WTC11 (cell line): ENCODE results near the gene RYR1. TPM values are rescaled to one million over a fixed set of nuclear protein-coding genes. Genes with fewer than 3 reads are reported as not detected.

Experiments used
- ATAC-seq: fragments of 200-7000 bp; cut with Tn5 transposase; 2 replicates; pipeline ENCODE4 v1.10.0; 2021; ENCODE audit warnings: mild to moderate bottlenecking, moderate library complexity
- CTCF ChIA-PET: fragments of 300-600 bp; sonication (Branson Sonifier 250); formaldehyde crosslinking; loops from one replicate; lab custom pipeline; 2021; ENCODE audit warnings: antibody characterized with exemption; lab: Charles Lee
- POLR2A ChIA-PET: fragments of 350-600 bp; sonication (Branson Sonifier 250); formaldehyde crosslinking; loops from one replicate; lab custom pipeline; 2021; ENCODE audit warnings: antibody characterized with exemption; lab: Charles Lee
- DNase-seq: peaks from one replicate; pipeline ENCODE4 v3.0.0; 2021; ENCODE audit warnings: low spot score
- H3K27ac Mint-ChIP-seq: 2 replicates; pipeline ENCODE4 v1.8.0; 2021; ENCODE audit warnings: mixed read lengths
- H3K27me3 Mint-ChIP-seq: 2 replicates; pipeline ENCODE4 v1.8.0; 2021; ENCODE audit warnings: low read depth, mild to moderate bottlenecking, moderate library complexity, mixed read lengths
- H3K36me3 Mint-ChIP-seq: 2 replicates; pipeline ENCODE4 v1.8.0; 2021; ENCODE audit warnings: mixed read lengths
- H3K4me1 Mint-ChIP-seq: 2 replicates; pipeline ENCODE4 v1.8.0; 2022; ENCODE audit warnings: mixed read lengths
- H3K4me3 Mint-ChIP-seq: 2 replicates; pipeline ENCODE4 v1.8.0; 2021; ENCODE audit warnings: mild to moderate bottlenecking, moderate library complexity, mixed read lengths
- H3K9me3 Mint-ChIP-seq: 2 replicates; pipeline ENCODE4 v1.8.0; 2021; ENCODE audit warnings: mixed read lengths
- ATF1 ChIP-seq: sonication (generic); formaldehyde crosslinking; IDR thresholded peaks from 2 replicates; pipeline ENCODE4 v1.8.1; 2023; ENCODE audit warnings: mild to moderate bottlenecking, moderate library complexity, missing genetic modification reagents
- CBFB ChIP-seq: sonication (generic); formaldehyde crosslinking; IDR thresholded peaks from 2 replicates; pipeline ENCODE4 v1.8.1; 2022; ENCODE audit warnings: mild to moderate bottlenecking, low read depth, missing genetic modification reagents
- CREB1 ChIP-seq: sonication (generic); formaldehyde crosslinking; IDR thresholded peaks from 2 replicates; pipeline ENCODE4 v1.8.0; 2023; ENCODE audit warnings: mild to moderate bottlenecking, missing genetic modification reagents
- CREM ChIP-seq: sonication (generic); formaldehyde crosslinking; IDR thresholded peaks from 2 replicates; pipeline ENCODE4 v1.8.1; 2022; ENCODE audit warnings: mild to moderate bottlenecking, missing genetic modification reagents, moderate library complexity
- GABPB1 ChIP-seq: sonication (generic); formaldehyde crosslinking; IDR thresholded peaks from 2 replicates; pipeline ENCODE4 v1.8.1; 2023; ENCODE audit warnings: mild to moderate bottlenecking, missing genetic modification reagents
- GTF2I ChIP-seq: fragments of 250-450 bp; sonication (Bioruptor Pico); conservative IDR thresholded peaks from 2 replicates; pipeline ENCODE4 v1.4.0; 2021; ENCODE audit warnings: mild to moderate bottlenecking
- JUN ChIP-seq: sonication (generic); formaldehyde crosslinking; IDR thresholded peaks from 2 replicates; pipeline ENCODE4 v1.8.0; 2023; ENCODE audit warnings: mild to moderate bottlenecking, missing genetic modification reagents
- SMAD4 ChIP-seq: sonication (generic); formaldehyde crosslinking; IDR thresholded peaks from 2 replicates; pipeline ENCODE4 v1.8.0; 2022; ENCODE audit warnings: mild to moderate bottlenecking, missing genetic modification reagents
- ZBTB21 ChIP-seq: sonication (generic); formaldehyde crosslinking; IDR thresholded peaks from 2 replicates; pipeline ENCODE4 v1.8.1; 2023; ENCODE audit warnings: mild to moderate bottlenecking, missing genetic modification reagents, borderline replicate concordance
- ZNF263 ChIP-seq: sonication (generic); formaldehyde crosslinking; IDR thresholded peaks from 2 replicates; pipeline ENCODE4 v1.8.1; 2022; ENCODE audit warnings: low read depth, mild to moderate bottlenecking, moderate library complexity, missing genetic modification reagents
- ZNF416 ChIP-seq: fragments of 250-450 bp; sonication (Bioruptor Pico); IDR thresholded peaks from 2 replicates; pipeline ENCODE4 v1.9.0; 2021; ENCODE audit warnings: mild to moderate bottlenecking, inconsistent platforms
- ZNF423 ChIP-seq: fragments of 250-450 bp; sonication (Bioruptor Pico); IDR thresholded peaks from 2 replicates; pipeline ENCODE4 v2.1.2; 2022; ENCODE audit warnings: mild to moderate bottlenecking, moderate library complexity
- total RNA-seq: library from RNA; stranded (reverse); gene quantifications from 3 replicates; pipeline ENCODE4 v1.2.3, GENCODE V29; 2021
- TF ChIP-seq, protein P1 (sequence below): sonication (generic); formaldehyde crosslinking; IDR thresholded peaks from 2 replicates; pipeline ENCODE4 v1.8.0; 2023; ENCODE audit warnings: missing genetic modification reagents, mild to moderate bottlenecking, borderline replicate concordance
- TF ChIP-seq, protein P2 (sequence below): sonication (generic); formaldehyde crosslinking; IDR thresholded peaks from 2 replicates; pipeline ENCODE4 v1.8.1; 2022; ENCODE audit warnings: low read depth, missing genetic modification reagents, borderline replicate concordance
- TF ChIP-seq, protein P3 (sequence below): sonication (generic); formaldehyde crosslinking; IDR thresholded peaks from 2 replicates; pipeline ENCODE4 v1.8.1; 2023; ENCODE audit warnings: mild to moderate bottlenecking, missing genetic modification reagents, borderline replicate concordance
- TF ChIP-seq, protein P4 (sequence below): sonication (generic); formaldehyde crosslinking; IDR thresholded peaks from 2 replicates; pipeline ENCODE4 v1.8.0; 2022; ENCODE audit warnings: mild to moderate bottlenecking, missing genetic modification reagents
- TF ChIP-seq, protein P5 (sequence below): sonication (generic); formaldehyde crosslinking; IDR thresholded peaks from 2 replicates; pipeline ENCODE4 v1.8.1; 2023; ENCODE audit warnings: mild to moderate bottlenecking, missing genetic modification reagents, moderate library complexity
- TF ChIP-seq, protein P6 (sequence below): sonication (generic); formaldehyde crosslinking; IDR thresholded peaks from 2 replicates; pipeline ENCODE4 v1.8.0; 2022; ENCODE audit warnings: mild to moderate bottlenecking, missing genetic modification reagents
- TF ChIP-seq, protein P7 (sequence below): sonication (generic); formaldehyde crosslinking; IDR thresholded peaks from 2 replicates; pipeline ENCODE4 v1.8.1; 2023; ENCODE audit warnings: mild to moderate bottlenecking, missing genetic modification reagents, moderate library complexity
- TF ChIP-seq, protein P8 (sequence below): sonication (generic); formaldehyde crosslinking; IDR thresholded peaks from 2 replicates; pipeline ENCODE4 v1.8.0; 2023; ENCODE audit warnings: mild to moderate bottlenecking, missing genetic modification reagents

The RYR1 gene
- total RNA-seq, 1 experiment from 2014 or later: 24.2 TPM

DNA sequence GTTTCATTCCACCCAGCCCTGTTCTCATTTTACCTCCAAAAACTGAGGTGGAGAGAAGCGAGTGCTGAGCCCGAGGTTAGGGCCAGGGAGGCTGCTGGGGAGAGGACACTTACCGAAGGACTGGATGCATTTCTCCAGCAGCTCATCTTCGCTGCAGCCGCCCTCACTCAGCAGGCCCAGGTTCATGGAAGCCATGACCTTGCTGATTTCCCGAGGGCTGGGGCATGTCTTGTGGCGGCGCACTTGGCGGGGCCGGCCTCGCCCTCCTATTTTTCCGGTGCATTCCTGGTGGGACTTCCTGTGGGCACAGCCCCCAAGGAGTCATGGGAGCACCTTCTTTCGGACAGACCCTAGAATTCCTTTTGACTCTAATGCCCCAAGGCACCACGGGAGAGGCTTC is 11.6 kb upstream of the RYR1 start (continued):
- TF ChIP-seq, protein P1, sequence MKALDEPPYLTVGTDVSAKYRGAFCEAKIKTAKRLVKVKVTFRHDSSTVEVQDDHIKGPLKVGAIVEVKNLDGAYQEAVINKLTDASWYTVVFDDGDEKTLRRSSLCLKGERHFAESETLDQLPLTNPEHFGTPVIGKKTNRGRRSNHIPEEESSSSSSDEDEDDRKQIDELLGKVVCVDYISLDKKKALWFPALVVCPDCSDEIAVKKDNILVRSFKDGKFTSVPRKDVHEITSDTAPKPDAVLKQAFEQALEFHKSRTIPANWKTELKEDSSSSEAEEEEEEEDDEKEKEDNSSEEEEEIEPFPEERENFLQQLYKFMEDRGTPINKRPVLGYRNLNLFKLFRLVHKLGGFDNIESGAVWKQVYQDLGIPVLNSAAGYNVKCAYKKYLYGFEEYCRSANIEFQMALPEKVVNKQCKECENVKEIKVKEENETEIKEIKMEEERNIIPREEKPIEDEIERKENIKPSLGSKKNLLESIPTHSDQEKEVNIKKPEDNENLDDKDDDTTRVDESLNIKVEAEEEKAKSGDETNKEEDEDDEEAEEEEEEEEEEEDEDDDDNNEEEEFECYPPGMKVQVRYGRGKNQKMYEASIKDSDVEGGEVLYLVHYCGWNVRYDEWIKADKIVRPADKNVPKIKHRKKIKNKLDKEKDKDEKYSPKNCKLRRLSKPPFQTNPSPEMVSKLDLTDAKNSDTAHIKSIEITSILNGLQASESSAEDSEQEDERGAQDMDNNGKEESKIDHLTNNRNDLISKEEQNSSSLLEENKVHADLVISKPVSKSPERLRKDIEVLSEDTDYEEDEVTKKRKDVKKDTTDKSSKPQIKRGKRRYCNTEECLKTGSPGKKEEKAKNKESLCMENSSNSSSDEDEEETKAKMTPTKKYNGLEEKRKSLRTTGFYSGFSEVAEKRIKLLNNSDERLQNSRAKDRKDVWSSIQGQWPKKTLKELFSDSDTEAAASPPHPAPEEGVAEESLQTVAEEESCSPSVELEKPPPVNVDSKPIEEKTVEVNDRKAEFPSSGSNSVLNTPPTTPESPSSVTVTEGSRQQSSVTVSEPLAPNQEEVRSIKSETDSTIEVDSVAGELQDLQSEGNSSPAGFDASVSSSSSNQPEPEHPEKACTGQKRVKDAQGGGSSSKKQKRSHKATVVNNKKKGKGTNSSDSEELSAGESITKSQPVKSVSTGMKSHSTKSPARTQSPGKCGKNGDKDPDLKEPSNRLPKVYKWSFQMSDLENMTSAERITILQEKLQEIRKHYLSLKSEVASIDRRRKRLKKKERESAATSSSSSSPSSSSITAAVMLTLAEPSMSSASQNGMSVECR (CRISPR knock-in tag): no peak
- no peak for TF ChIP-seq ZNF416 (CRISPR knock-in tag)

DNA sequence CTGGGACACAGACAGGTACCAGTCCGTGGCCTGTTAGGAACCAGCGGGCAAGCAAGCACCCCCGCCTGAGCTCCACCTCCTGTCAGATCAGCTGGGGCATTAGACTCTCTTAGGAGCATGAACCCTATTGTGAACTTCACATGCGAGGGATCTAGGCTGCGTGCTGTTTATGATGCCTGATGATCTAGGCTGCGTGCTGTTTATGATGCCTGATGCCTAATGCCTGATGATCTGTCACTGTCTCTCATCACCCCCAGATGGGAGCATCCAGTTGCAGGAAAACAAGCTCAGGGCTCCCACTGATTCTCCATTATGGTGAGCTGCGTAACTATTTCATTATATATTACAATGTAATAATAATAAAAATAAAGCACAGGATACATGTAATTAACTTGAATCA is 11.1 kb upstream of the RYR1 start:
- ChIA-PET POLR2A (interaction anchor here (0.6 kb wide), 1 partner anchor 10 kb away, joined by 3 read pairs; no protein-coding TSS in a partner anchor), CTCF (interaction anchor here (1.0 to 7.7 kb wide), 2 partner anchors 12 to 19 kb away, joined by 3 to 55 read pairs; partner anchors contain the start of gene FAM98C)
- no peak for DNase-seq
- no peak for ATAC-seq
- H3K4me3 Mint-ChIP-seq: no peak overlapping the region
- H3K27ac Mint-ChIP-seq: no peak overlapping the region
- no peaks in the 10 kb centered on the region for H3K36me3 Mint-ChIP-seq
- H3K27me3 Mint-ChIP-seq: peaks cover 21% of the 10 kb centered on the region
- H3K9me3 Mint-ChIP-seq: no peaks in the 10 kb centered on the region
- peaks cover 22% of the 10 kb centered on the region for H3K4me1 Mint-ChIP-seq
- TF ChIP-seq, protein P2, sequence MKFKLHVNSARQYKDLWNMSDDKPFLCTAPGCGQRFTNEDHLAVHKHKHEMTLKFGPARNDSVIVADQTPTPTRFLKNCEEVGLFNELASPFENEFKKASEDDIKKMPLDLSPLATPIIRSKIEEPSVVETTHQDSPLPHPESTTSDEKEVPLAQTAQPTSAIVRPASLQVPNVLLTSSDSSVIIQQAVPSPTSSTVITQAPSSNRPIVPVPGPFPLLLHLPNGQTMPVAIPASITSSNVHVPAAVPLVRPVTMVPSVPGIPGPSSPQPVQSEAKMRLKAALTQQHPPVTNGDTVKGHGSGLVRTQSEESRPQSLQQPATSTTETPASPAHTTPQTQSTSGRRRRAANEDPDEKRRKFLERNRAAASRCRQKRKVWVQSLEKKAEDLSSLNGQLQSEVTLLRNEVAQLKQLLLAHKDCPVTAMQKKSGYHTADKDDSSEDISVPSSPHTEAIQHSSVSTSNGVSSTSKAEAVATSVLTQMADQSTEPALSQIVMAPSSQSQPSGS: no peak
- TF ChIP-seq, protein P3, sequence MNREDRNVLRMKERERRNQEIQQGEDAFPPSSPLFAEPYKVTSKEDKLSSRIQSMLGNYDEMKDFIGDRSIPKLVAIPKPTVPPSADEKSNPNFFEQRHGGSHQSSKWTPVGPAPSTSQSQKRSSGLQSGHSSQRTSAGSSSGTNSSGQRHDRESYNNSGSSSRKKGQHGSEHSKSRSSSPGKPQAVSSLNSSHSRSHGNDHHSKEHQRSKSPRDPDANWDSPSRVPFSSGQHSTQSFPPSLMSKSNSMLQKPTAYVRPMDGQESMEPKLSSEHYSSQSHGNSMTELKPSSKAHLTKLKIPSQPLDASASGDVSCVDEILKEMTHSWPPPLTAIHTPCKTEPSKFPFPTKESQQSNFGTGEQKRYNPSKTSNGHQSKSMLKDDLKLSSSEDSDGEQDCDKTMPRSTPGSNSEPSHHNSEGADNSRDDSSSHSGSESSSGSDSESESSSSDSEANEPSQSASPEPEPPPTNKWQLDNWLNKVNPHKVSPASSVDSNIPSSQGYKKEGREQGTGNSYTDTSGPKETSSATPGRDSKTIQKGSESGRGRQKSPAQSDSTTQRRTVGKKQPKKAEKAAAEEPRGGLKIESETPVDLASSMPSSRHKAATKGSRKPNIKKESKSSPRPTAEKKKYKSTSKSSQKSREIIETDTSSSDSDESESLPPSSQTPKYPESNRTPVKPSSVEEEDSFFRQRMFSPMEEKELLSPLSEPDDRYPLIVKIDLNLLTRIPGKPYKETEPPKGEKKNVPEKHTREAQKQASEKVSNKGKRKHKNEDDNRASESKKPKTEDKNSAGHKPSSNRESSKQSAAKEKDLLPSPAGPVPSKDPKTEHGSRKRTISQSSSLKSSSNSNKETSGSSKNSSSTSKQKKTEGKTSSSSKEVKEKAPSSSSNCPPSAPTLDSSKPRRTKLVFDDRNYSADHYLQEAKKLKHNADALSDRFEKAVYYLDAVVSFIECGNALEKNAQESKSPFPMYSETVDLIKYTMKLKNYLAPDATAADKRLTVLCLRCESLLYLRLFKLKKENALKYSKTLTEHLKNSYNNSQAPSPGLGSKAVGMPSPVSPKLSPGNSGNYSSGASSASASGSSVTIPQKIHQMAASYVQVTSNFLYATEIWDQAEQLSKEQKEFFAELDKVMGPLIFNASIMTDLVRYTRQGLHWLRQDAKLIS (CRISPR knock-in tag): no peak
- TF ChIP-seq GABPB1 (CRISPR knock-in tag) (no peak), ZBTB21 (CRISPR knock-in tag) (no peak), GTF2I (CRISPR knock-in tag) (no peak), SMAD4 (CRISPR knock-in tag) (no peak), CREB1 (CRISPR knock-in tag) (no peak), ATF1 (CRISPR knock-in tag) (no peak), ZNF263 (CRISPR knock-in tag) (no peak), JUN (CRISPR knock-in tag) (no peak), ZNF423 (CRISPR knock-in tag) (no peak), CREM (CRISPR knock-in tag) (no peak), CBFB (no peak)
- TF ChIP-seq, protein P4, sequence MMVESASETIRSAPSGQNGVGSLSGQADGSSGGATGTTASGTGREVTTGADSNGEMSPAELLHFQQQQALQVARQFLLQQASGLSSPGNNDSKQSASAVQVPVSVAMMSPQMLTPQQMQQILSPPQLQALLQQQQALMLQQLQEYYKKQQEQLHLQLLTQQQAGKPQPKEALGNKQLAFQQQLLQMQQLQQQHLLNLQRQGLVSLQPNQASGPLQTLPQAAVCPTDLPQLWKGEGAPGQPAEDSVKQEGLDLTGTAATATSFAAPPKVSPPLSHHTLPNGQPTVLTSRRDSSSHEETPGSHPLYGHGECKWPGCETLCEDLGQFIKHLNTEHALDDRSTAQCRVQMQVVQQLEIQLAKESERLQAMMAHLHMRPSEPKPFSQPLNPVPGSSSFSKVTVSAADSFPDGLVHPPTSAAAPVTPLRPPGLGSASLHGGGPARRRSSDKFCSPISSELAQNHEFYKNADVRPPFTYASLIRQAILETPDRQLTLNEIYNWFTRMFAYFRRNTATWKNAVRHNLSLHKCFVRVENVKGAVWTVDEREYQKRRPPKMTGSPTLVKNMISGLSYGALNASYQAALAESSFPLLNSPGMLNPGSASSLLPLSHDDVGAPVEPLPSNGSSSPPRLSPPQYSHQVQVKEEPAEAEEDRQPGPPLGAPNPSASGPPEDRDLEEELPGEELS (CRISPR knock-in tag): no peak
- TF ChIP-seq, protein P5, sequence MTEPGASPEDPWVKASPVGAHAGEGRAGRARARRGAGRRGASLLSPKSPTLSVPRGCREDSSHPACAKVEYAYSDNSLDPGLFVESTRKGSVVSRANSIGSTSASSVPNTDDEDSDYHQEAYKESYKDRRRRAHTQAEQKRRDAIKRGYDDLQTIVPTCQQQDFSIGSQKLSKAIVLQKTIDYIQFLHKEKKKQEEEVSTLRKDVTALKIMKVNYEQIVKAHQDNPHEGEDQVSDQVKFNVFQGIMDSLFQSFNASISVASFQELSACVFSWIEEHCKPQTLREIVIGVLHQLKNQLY: no peak
- TF ChIP-seq, protein P6, sequence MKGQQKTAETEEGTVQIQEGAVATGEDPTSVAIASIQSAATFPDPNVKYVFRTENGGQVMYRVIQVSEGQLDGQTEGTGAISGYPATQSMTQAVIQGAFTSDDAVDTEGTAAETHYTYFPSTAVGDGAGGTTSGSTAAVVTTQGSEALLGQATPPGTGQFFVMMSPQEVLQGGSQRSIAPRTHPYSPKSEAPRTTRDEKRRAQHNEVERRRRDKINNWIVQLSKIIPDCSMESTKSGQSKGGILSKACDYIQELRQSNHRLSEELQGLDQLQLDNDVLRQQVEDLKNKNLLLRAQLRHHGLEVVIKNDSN (CRISPR knock-in tag): no peak
- TF ChIP-seq, protein P7, sequence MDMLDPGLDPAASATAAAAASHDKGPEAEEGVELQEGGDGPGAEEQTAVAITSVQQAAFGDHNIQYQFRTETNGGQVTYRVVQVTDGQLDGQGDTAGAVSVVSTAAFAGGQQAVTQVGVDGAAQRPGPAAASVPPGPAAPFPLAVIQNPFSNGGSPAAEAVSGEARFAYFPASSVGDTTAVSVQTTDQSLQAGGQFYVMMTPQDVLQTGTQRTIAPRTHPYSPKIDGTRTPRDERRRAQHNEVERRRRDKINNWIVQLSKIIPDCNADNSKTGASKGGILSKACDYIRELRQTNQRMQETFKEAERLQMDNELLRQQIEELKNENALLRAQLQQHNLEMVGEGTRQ: no peak
- TF ChIP-seq, protein P8, sequence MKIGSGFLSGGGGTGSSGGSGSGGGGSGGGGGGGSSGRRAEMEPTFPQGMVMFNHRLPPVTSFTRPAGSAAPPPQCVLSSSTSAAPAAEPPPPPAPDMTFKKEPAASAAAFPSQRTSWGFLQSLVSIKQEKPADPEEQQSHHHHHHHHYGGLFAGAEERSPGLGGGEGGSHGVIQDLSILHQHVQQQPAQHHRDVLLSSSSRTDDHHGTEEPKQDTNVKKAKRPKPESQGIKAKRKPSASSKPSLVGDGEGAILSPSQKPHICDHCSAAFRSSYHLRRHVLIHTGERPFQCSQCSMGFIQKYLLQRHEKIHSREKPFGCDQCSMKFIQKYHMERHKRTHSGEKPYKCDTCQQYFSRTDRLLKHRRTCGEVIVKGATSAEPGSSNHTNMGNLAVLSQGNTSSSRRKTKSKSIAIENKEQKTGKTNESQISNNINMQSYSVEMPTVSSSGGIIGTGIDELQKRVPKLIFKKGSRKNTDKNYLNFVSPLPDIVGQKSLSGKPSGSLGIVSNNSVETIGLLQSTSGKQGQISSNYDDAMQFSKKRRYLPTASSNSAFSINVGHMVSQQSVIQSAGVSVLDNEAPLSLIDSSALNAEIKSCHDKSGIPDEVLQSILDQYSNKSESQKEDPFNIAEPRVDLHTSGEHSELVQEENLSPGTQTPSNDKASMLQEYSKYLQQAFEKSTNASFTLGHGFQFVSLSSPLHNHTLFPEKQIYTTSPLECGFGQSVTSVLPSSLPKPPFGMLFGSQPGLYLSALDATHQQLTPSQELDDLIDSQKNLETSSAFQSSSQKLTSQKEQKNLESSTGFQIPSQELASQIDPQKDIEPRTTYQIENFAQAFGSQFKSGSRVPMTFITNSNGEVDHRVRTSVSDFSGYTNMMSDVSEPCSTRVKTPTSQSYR (CRISPR knock-in tag): no peak
